ENCODE results near the gene JAG2.
A peak's percentile ranks its signal among the peaks of the same experiment; 100 is the strongest.

JAG2 gene

DNA sequence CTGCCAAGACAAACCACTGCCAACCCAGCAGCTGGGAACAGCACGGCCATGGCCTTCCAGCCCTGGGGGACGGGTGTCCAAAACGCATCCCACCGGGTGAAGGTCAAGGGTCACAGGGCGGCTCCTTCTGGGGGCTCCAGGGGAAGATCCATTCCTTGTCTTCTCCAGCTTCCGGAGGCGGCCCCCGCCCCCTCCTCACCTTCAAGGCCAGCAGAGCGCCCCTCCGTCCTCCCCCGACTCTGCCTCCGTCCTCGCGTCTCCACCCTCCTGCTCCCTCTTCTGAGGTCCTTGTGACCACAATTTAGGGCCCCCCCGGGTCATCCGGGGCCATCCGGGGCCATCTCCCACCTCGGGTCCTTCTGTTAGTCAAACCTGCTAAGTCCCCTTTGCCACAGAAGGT is 16.4 kb upstream of the JAG2 start:
- no peak for DNase-seq (ENCODE audit: low read depth in 1 of 2, low spot score in 1 of 2)

DNA sequence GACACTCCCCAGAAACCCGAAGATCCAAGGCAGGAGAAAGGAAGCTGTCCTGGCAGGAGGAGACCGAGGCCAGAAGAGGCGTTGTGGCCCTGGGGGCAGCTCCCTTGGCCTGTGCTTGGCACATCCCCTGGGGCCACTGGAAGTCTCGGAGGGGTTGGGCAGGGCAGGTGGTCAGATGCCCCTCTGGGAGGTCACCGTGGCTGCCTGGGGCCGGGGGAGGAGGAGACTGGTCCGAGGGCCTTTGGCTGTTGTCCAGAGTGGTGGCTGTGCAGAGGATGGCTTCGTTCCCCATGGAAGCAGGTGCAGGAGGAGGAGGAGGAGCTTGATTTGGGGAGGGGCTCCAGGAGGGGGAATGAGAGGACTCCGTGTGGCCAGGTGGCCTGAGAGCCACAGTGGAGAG is 15.9 kb upstream of the JAG2 start:
- no peak for DNase-seq (ENCODE audit: low read depth in 1 of 2, low spot score in 1 of 2)

DNA sequence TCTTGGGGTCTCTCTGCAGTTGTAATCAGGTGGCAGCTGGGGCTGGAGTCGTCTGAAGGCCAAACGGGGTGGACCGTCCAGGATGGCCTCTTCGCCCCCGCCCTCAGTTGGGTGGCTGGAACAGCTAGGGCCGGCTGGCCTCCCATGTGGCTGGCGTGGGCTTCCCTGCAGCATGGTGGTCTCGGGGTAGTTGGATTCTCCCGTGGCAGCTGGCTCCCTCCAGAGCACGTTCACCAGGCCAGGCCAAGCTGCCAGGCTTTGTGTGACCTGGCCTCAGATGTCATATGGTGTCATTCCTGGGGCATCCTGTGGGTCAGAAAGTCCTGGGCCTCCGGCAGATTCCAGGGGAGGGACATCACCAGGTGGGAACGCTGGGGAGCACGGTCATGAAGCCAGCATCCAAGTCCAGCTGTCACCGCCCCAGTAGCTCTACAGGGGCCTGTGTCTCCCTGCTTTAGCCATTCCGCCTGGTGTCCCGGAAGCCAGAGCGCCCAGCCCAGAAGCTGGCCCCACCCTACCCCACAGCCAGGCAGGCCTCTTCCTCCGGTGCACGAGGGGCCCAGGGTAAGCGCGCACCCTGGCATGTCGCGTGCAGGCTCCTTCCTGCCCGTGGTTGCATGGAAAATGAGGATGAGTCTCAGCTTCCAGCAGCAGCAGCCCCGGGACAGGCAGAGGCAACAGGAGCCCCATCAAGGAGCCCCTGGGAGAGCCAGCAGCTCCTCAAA is 13.9 kb upstream of the JAG2 start:
- no peak for DNase-seq (ENCODE audit: low read depth in 1 of 2, low spot score in 1 of 2)

DNA sequence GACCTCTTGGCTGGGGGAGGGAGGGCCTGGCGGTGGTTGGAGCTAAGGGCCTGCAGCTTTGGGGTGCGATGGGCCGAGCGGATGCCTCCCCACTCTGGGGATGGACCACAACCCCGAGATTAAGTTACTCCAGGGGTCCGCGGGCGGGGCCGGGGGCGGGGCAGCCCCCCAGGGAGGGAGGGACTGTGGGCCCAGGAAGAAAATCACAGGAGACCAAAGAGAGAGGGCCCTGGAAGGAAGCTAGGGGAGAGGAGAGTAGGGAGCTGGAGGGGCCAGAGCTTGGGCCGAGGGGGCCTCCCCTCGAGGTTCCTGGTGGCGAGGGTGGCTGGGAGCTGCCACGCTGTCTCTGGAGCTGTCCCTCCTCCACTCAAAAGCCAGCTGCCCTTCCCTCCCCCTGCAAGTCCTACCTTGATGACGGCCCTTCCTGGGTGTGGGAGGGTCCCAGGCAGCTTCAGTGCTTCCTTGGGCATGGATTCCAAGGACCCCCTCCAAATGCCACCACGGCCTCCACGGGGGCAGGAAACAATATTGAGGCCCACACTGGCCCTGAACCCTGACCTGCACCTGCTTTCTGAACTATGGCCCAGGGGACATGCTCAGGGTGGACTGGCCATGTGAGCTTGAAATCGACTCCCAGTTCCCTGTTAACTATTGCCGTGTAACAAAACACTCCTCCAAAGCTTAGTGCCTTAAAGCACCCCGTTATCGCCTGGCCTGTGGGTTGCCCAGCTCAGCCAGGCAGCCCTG is 13.1 kb upstream of the JAG2 start:
- no peak for DNase-seq (ENCODE audit: low read depth in 1 of 2, low spot score in 1 of 2)

DNA sequence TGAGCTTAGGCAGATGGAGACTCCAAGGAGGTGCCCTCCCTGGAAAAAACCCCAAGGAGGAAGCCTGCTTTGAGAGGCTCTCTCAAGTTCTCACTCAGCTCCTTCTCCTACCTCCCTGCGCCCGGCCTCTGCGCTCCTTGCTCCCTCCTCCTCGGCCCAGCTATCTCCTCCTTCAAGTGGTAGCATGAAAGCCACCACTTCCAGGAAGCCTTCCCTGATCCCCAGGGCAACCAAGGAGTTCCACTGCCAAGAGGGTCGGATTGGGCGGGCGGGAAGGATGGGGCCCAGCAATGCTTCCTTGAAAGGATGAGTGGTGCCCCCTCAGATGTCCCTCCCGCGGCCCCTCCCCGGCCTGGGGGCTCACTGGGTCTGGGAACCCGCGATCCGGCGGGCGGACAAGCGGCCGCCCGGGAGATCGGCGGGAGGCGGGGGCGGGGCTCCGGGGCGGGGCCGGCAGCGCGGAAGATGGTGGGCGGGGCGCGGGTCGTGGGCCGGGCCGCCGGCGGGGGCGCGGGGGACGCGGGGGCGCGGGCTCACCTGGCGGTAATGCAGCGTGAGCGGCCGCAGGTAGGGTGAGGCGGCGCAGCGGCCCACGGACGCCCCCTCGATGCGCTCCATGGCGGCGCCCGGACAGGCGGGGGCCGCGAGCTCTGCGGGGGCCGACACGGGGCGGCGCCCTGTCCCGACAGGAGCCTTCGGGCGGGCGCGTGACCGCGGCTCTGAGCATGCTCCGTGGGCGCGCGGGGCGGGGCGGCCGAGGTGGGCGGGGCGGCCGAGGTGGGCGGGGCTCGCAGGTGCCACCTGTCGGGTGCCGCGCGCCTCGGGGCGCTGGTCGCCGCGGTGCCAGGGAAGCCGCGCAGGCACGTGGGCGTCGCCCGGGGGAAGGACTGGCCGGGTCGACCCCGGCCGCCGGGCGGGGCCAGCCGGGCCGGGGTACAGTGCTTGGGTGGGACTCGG is 12.3 kb upstream of the JAG2 start, which contains the start of gene NUDT14:
Gene NUDT14, minus strand, starts transcription at position 721 of the 957 bp plus-strand sequence. Its CDS starts 103 bp downstream, at position 618.
- DNase-seq (ENCODE audit: low read depth in 1 of 2, low spot score in 1 of 2) = peak; percentile 82 to 83

DNA sequence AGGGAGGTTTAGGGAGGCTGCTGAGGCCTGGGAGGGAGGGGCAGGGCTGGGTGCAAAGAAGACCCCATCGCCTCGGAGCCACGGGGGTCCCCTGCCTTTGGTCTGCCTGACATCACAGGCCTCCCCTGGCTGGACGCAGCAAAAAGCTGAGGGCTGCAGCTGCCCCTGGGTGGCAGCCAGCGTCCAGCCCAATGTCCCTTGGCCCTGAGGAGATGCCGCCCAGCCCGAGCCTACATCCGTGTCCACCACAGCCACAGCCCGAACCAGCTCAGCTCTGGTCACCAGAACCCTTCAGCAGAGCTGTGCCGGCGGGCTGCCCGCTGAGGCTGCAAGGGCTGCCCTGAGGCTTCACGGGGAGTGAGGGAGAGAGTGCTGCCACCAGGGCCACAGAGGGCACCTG is 10.6 kb upstream of the JAG2 start:
- DNase-seq (ENCODE audit: low read depth in 1 of 2, low spot score in 1 of 2) = no peak

DNA sequence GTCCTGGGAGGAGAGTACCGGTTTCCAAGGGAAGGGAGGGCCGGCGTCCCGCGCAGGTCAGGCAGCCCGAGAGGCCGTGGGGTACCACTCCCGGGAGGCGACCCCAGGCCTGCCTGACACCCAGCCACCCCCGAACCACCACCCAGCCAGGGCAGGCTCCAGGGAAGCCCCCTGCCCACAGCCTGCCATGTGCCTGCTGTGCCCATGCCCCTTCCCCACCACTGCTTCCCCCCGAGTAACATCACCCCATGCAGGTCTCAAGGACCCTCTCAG is 10.2 kb upstream of the JAG2 start:
- no peak for DNase-seq (ENCODE audit: low read depth in 1 of 2, low spot score in 1 of 2)

DNA sequence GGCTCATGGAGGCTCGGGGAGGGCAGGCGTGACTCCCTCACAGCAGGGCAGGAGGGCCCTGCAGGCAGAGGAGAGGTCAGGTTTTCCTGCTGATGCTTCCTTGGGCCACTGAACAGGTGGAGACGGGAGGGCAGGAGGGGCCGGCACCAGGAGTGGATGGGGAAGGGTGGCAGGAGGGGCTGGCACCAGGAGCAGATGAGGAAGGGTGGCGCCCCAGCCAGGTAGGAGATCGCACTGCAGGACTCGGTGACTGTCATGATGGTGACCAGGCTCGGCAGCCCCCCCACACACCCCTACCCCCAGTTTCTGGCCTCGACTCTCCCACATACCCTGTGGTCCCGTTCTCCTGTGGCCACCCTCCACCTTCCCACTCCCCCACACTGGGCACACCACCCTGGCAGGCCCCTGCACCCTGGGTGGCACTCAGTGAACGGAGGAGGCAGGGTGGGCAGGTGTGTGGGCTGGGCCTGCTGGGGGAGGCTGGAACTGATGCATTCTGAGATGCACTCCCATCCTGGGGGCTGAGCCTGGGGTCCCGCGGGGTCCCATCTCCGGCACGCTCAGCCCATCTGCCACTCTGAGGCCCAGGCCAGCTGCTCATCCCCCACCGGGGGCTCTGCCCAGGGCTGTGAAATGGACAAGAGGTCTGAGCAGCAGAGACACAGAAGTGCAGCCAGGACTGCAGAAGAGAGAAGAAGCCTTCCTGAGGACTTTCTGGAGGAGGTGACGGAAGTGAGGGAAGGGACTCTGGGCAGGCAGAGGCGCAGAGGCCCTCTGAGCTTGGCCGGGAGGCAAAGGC is 9.7 kb upstream of the JAG2 start:
- DNase-seq (ENCODE audit: low read depth in 1 of 2, low spot score in 1 of 2) = no peak

DNA sequence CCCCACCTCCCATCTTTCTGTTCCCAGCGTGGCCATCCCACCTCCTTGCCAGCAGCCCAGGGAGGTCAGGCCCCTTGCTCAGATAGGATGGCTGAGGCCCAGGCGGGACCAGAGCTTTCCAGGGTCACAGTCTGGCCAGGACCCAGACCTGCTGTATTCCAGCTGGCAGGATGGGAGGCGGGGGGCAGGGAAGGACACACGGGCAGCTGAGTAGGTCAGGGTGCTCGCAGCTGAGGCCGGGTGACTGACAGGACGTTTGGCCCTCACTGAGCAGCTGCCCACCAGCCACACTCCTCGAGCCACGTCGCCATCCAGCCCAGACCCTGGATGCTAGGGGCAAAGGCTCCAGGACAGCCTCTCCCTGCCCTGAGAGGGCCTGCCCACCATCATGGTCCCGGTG is 8.5 kb upstream of the JAG2 start:
- DNase-seq (ENCODE audit: low read depth in 1 of 2, low spot score in 1 of 2) = no peak

DNA sequence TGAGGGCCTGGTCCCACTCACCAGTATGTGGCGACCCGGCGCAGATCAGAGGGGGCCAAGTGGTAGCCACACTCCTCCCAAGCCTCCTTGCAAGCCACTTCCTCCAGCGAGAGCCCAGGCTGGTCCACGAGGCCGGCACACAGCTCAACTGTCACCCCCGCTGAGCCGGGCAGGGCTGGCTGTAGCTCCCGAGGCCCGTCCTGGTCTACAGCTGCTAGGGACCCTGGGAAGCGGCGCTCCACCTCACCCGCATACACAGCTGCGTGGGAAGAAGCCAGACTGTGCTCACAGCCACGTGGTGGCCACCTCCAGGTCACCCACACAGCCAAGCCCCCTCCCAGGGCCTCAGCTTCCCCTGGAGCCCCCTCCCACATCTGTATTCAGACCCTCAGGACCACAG is 7.9 kb upstream of the JAG2 start:
- DNase-seq (ENCODE audit: low read depth in 1 of 2, low spot score in 1 of 2) = no peak

DNA sequence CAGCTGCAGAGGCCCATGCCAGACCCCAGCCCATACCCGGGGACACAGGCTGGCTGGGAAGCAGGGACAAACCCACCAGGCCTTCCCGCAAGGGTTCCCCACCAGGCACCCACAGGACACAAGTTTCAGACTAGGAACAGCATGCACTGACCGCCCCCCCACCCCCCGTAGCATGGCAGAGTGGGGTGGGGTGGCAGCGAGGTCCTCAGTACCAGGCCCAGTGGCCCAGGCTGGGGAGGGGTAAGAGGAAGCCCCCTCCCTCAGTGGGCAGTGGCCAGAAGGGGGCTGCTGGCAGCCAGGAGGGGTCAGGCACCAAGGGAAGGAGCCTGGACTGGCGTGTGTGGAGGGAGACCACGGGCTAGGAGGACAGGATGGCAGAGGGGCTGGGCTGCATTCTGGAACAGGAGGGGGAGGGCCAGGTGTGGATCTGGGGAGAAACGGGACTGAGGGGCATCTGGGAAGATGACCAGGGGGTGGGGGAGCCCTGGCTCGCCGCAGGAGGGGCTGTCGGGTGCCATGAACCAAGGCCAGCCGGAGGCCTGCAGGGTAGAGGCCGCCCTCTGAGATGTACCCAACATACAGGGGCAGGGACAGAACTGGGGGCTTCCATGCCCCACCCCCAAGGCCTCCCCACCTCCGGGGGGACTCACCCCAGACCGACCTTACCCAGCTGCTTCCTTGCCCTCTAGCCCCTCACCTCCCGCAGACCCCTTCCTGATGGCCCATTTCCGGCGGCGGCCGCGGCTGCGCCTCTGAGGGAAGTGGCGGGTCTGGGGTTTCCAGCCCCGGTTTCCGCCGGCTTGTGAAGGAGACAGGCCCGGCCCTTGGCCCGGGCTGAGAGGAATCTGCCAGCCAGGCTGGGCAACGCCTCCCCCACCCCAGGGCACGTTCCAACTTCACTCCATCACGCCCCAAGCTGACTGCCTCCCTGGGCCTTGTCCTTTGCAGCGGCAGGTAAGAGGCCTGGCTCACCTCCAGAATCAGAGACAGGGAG is 5.6 kb upstream of the JAG2 start:
- DNase-seq (ENCODE audit: low read depth in 1 of 2, low spot score in 1 of 2) = peak in 1 of 2 donors; percentile 20

DNA sequence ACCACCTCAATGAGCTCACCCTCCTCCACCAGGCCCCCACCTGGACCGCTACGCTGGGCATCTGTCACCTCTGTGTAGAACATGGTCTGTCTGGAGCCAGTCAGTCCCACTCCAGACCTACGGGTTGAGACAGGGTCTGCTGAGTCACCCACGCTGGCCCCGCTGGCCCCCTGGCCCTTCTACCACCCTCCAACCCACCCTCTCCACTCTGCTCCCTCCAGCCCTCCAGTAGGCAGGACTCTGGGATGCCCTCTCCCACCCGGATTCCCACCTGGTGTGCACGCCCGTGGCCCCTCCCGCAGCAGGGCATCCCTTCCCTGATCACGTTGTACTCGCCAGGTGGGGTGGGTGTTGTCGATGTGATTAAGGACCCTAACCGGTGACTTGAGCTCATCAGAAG is 4.6 kb upstream of the JAG2 start:
- DNase-seq (ENCODE audit: low read depth in 1 of 2, low spot score in 1 of 2) = no peak

DNA sequence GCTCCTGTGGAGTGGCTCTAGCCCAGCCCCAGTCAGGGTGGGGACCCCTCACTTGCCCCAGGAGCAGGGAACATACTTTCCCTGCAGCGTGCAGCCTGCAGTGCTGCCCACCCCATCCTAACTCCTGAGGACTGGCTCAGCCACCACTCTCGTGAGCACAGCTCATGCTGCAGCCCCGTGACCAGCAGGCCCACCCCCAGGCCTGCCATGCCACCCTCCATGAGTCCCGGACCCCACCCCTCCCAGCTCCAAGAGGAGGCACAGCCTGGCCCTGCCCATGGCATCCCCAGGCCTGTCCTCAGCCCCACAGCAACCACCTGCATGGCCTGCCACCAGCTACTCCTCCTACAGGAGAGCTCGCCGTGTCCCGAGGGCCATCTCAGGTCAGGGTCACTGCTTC is 3.9 kb upstream of the JAG2 start:
- no peak for DNase-seq (ENCODE audit: low read depth in 1 of 2, low spot score in 1 of 2)

DNA sequence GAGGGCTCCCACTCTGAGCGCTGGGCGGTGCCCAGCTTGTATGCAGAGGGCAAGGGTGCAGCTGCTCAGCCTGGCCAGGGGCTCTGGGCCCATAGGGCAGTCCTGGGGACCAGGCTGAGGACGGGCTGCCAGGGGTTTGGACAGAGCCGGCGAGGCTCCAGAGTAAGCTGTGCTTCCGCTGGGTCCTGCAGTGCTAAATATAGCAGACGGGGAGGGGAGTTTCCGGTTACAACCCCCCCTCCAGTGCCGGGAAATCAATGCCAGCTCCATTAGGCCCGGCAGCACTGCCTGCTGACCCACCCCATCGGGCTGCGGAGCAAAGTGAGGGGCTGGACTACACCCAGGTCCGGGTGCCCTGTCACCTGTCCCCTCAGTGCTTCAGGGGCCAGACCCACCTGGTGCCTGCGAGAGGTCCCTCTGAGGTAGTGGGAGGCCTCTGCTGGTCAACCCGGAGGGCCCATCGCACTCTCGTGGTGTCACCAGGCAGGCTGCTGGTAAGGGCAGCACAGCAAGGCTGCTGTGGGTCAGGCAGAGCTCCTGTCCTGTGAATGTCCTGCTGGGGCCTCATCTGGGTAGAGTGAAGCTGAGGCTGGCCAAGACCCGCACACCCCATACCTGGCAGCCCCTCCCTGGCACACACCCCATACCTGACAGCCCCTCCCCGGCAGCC is 2.6 kb upstream of the JAG2 start:
- DNase-seq (ENCODE audit: low read depth in 1 of 2, low spot score in 1 of 2) = no peak

DNA sequence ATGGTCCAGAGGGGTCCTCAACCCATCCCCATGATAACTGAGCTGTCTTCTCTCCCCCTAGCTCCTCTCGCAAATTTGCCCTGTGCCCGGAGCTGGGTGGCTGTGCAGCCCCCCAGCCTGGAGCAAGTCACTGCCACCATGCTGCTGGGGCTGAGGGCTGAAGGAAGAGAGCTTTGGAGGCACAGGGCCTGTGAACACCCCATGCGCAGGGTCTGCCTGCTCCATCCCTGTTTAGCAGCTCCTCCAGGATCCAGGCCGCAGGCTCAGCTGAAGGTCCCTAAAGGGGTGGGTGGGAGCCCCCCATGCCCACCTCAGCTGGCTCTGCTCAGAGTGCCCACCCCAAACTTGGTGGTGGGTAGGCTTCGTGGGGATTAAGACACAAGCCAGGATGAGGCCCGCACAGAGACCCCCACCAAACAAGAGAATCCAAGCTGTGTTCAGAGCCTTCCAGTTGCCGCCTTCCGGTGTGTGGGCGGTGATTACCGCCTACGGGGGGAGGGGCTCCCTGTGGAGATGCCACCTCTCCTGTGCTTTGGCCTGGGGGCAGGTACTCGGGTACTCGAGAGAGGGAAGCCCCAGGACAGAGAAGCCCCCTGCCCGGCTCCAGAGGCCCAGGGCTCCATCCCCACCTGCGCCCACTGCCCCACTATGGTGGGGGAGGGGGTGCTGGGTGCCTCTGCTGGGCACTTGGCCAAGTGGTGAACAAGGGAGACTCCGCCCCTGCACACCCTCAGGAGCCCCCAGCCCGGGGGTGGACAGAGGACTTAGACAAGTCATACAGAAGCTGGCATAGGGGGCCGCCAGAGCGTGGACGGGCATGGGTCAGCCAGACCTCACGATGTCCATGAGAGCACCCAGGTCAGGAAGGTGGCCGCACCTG is 1.4 kb upstream of the JAG2 start:
- no peak for DNase-seq (ENCODE audit: low read depth in 1 of 2, low spot score in 1 of 2)

DNA sequence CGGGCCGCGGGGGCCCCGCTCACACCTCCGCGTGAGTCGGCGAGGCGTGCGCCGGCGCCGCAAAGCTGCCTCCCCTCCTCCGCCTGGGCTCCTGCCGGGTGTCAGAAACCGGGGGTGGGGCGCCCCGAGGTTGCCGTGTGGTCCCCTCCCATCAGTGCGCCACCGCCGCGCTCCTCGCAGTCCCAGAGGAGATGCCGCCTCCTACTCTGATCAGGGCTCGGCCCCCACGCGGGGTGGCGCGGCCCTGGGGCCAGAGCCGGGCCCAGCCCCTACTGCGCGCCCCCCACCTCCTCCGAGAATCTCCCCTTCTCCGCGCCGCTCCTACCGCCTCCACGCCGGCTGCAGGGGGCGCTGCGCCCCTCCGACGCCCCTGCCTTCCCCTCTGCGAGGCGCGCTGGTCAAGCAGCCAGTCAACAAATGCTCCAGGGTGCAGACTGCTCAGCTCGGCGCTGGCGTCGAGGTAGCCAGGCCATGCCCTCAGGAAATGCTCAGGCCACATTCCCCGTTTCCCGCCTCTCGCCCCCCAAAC is 467 bp upstream of the JAG2 start:
- no peak for DNase-seq (ENCODE audit: low read depth in 1 of 2, low spot score in 1 of 2)

DNA sequence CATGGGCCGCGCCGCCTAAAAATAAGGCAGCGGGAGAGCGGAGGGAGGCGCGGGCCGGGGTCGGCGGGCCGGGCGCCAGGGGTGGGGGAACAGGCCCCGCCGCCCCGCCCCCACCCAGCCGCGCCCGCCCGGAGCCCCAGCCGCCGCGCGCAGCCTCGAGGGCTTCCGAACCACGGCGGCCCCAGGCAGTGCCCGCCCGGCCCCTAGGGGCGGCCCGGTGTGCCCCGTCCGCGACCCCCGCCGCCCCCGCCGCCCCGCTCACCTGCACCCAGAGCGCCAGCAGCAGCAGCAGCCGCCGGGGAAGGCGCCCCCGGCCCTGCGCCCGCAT is 519 bp downstream of the JAG2 start:
- no peak for DNase-seq (ENCODE audit: low read depth in 1 of 2, low spot score in 1 of 2)

Measured in activated T-helper 1 cell treated with anti-CD3 and anti-CD28 coated beads, Interleukin-2, amount 50 U/mL, for 16 hours (primary cell).